GM11168 (cell line): ENCODE data around the gene LEFTY1.

Source experiments
- in situ Hi-C: fragments of 300-500 bp; cut with MboI; formaldehyde crosslinking; loops from one replicate; pipeline ENCODE4 v1.12.0; 2022; ENCODE audit warnings: low sequenced_read_pairs; ENCODE audit not compliant: unreplicated experiment

The LEFTY1 gene

GRCh38 chr1:225877580-225877979 is 11.4 kb downstream of the LEFTY1 start:
- in situ Hi-C loops = no loop called here

- in situ Hi-C loops = no loop called here
Observed at GRCh38 chr1:225876900-225877510, 11.9 kb downstream of the LEFTY1 start.

- in situ Hi-C loops = no loop called here
Observed at GRCh38 chr1:225875044-225875815, 13.7 kb downstream of the LEFTY1 start.

GRCh38 chr1:225874431-225874830 is 14.5 kb downstream of the LEFTY1 start:
- in situ Hi-C loops = no loop called here

GRCh38 chr1:225873281-225873850 is 15.6 kb downstream of the LEFTY1 start:
- in situ Hi-C loops = no loop called here

- in situ Hi-C loops = no loop called here
Observed at GRCh38 chr1:225872075-225872430, 16.9 kb downstream of the LEFTY1 start.

GRCh38 chr1:225871359-225872074 is 17.4 kb downstream of the LEFTY1 start:
- in situ Hi-C loops = no loop called here

GRCh38 chr1:225870911-225871310 is 18.0 kb downstream of the LEFTY1 start:
- in situ Hi-C loops = no loop called here

GRCh38 chr1:225868631-225869330 is 20.2 kb downstream of the LEFTY1 start:
- in situ Hi-C loops = no loop called here

- in situ Hi-C loops = no loop called here
Observed at GRCh38 chr1:225866981-225867380, 22.0 kb downstream of the LEFTY1 start.

- in situ Hi-C loops = no loop called here
Observed at GRCh38 chr1:225866061-225866837, 22.7 kb downstream of the LEFTY1 start.

GRCh38 chr1:225865514-225865913 is 23.4 kb downstream of the LEFTY1 start:
- in situ Hi-C loops = no loop called here

- in situ Hi-C loops = no loop called here
Observed at GRCh38 chr1:225863167-225863566, 25.8 kb downstream of the LEFTY1 start.

- in situ Hi-C loops = no loop called here
Observed at GRCh38 chr1:225862581-225862950, 26.4 kb downstream of the LEFTY1 start.

- in situ Hi-C loops = no loop called here
Observed at GRCh38 chr1:225861834-225862580, 26.9 kb downstream of the LEFTY1 start.

GRCh38 chr1:225860876-225861441 is 28.0 kb downstream of the LEFTY1 start:
- in situ Hi-C loops = no loop called here

GRCh38 chr1:225860107-225860506 is 28.8 kb downstream of the LEFTY1 start:
- in situ Hi-C loops = no loop called here

- in situ Hi-C loops = no loop called here
Observed at GRCh38 chr1:225859151-225859550, 29.8 kb downstream of the LEFTY1 start.

- in situ Hi-C loops = no loop called here
Observed at GRCh38 chr1:225857256-225857655, 31.7 kb downstream of the LEFTY1 start.
